Activated T-cell treated with anti-CD3 and anti-CD28 coated beads for 48 hours (primary cell): ENCODE measurements around the gene GYPC.
A peak's percentile ranks its signal among the peaks of the same experiment; 100 is the strongest.
"Not testable (repeated sequence)": the region's sequence is repeated elsewhere in the genome, so short reads cannot be mapped to it uniquely, and the experiment has no call there.

Source experiments
- DNase-seq: peaks from one replicate; pipeline ENCODE4 v3.0.0-alpha.2; 2020; ENCODE audit warnings: low read depth

Gene GYPC

GRCh38 chr2:126655500-126656430 is at the start of gene GYPC:
TSS of gene GYPC (plus strand) at chr2:126656158. CDS start at chr2:126656264, 106 bp downstream.
- DNase-seq = peak; percentile 53

- no peak for DNase-seq
These were observed 41.3 kb upstream of the GYPC start for GRCh38 chr2:126614524-126615227.

GRCh38 chr2:126616606-126617069 is 39.3 kb upstream of the GYPC start:
- no peak for DNase-seq

- no peak for DNase-seq
These were observed 35.7 kb upstream of the GYPC start for GRCh38 chr2:126620302-126620701.

GRCh38 chr2:126623000-126623399 is 33.0 kb upstream of the GYPC start:
- DNase-seq = no peak

GRCh38 chr2:126627643-126628042 is 28.3 kb upstream of the GYPC start:
- no peak for DNase-seq

GRCh38 chr2:126634273-126634861 is 21.6 kb upstream of the GYPC start:
- DNase-seq = peak; percentile 10

GRCh38 chr2:126635281-126635680 is 20.7 kb upstream of the GYPC start:
- DNase-seq = no peak

- DNase-seq = no peak
These were observed 20.2 kb upstream of the GYPC start for GRCh38 chr2:126635736-126636135.

GRCh38 chr2:126637386-126637785 is 18.6 kb upstream of the GYPC start:
- DNase-seq = no peak

GRCh38 chr2:126638746-126639145 is 17.2 kb upstream of the GYPC start:
- no peak for DNase-seq

GRCh38 chr2:126639276-126639675 is 16.7 kb upstream of the GYPC start:
- no peak for DNase-seq

- DNase-seq = not testable (repeated sequence)
These were observed 14.7 kb upstream of the GYPC start for GRCh38 chr2:126641294-126641693.

- no peak for DNase-seq
These were observed 13.9 kb upstream of the GYPC start for GRCh38 chr2:126642031-126642430.

- no peak for DNase-seq
These were observed 12.5 kb upstream of the GYPC start for GRCh38 chr2:126643431-126643830.

GRCh38 chr2:126643972-126644371 is 12.0 kb upstream of the GYPC start:
- DNase-seq = no peak

GRCh38 chr2:126644630-126645191 is 11.2 kb upstream of the GYPC start:
- DNase-seq = no peak

- DNase-seq = no peak
These were observed 10.7 kb upstream of the GYPC start for GRCh38 chr2:126645211-126645618.

GRCh38 chr2:126646026-126646425 is 9.9 kb upstream of the GYPC start:
- no peak for DNase-seq

GRCh38 chr2:126647714-126648344 is 8.1 kb upstream of the GYPC start:
- not testable (repeated sequence) for DNase-seq

- DNase-seq = not testable (repeated sequence)
These were observed 7.6 kb upstream of the GYPC start for GRCh38 chr2:126648345-126648786.

GRCh38 chr2:126649101-126649500 is 6.9 kb upstream of the GYPC start:
- DNase-seq = no peak
